ENCODE results near the gene ZNF839. TPM values are rescaled to one million over a fixed set of nuclear protein-coding genes. Genes with fewer than 3 reads are reported as not detected.

ZNF839 gene
- total and polyA plus RNA-seq, 2 experiments from 2014 or later = 8.3 to 9.8 TPM

DNA sequence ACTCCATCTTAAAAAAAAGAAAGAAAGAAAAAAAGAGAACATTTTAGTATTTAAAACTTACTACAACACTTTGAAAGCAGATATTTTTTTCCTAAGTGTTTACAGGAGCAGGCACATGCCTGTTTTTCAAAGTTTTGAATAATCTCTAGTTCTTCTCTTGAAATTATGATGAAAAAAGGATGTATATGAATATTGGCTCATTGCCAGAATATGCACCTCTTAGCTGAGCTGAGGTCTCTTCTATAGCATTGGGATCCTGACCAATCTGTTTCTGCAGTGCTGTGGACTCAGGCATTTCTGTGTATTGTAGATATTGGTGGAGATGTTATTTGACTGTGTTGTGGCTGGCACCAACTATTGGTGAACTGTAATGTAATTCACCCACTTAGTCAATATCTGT lies 58.1 kb downstream of the ZNF839 start:
- peaks cover 3% of the 10 kb centered on the region for H3K79me2 ChIP-seq
- no peak overlapping the region for H3K4me2 ChIP-seq
- no peak overlapping the region for H3K27ac ChIP-seq
- TF ChIP-seq EZH2phosphoT487 (IDR thresholded peaks at IDR 0.05; ENCODE audit: low read depth, severe bottlenecking, unreplicated experiment) (no peak), EZH2 (IDR thresholded peaks at IDR 0.05; ENCODE audit: borderline replicate concordance) (no peak)
- TF ChIP-seq, protein P1, sequence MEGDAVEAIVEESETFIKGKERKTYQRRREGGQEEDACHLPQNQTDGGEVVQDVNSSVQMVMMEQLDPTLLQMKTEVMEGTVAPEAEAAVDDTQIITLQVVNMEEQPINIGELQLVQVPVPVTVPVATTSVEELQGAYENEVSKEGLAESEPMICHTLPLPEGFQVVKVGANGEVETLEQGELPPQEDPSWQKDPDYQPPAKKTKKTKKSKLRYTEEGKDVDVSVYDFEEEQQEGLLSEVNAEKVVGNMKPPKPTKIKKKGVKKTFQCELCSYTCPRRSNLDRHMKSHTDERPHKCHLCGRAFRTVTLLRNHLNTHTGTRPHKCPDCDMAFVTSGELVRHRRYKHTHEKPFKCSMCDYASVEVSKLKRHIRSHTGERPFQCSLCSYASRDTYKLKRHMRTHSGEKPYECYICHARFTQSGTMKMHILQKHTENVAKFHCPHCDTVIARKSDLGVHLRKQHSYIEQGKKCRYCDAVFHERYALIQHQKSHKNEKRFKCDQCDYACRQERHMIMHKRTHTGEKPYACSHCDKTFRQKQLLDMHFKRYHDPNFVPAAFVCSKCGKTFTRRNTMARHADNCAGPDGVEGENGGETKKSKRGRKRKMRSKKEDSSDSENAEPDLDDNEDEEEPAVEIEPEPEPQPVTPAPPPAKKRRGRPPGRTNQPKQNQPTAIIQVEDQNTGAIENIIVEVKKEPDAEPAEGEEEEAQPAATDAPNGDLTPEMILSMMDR (IDR thresholded peaks at IDR 0.05; ENCODE audit: poor library complexity) = no peak
- H3K4me1 ChIP-seq (ENCODE audit: insufficient read depth) = no peaks in the 10 kb centered on the region
- DNase-seq (ENCODE audit: low spot score) = no peak
- no peaks in the 10 kb centered on the region for H3K9me2 ChIP-seq (replicated peaks; ENCODE audit: insufficient read depth)
- H3K9me3 ChIP-seq (ENCODE audit: low read depth) = no peaks in the 10 kb centered on the region
- H3K4me3 ChIP-seq = no peak overlapping the region
- H3K27me3 ChIP-seq = no peaks in the 10 kb centered on the region
- no peaks in the 10 kb centered on the region for H4K20me1 ChIP-seq (ENCODE audit: insufficient read depth, poor library complexity, severe bottlenecking)
- H3K36me3 ChIP-seq (replicated peaks; ENCODE audit: insufficient read depth, low read depth) = no peaks in the 10 kb centered on the region
- no peak overlapping the region for H2AFZ ChIP-seq

DNA sequence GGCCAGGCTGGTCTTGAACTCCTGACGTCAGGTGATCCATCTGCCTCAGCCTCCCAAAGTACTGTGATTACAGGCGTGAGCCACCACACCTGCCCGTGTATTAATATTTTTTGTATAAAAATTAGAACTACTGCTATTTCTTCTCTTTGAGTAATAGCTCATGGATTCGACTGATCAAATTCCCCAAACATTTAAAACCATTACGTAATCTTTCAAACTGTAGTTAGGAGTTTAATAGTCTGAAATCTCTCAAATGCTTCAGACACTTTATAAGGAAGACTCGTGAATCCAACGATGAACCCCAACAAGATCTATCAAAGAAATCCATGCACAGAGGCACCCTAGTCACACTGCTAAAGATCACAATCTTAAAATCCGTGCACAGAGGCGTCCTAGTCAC lies 59.3 kb downstream of the ZNF839 start:
- H4K20me1 ChIP-seq (ENCODE audit: insufficient read depth, poor library complexity, severe bottlenecking) = no peaks in the 10 kb centered on the region
- H3K27me3 ChIP-seq = no peaks in the 10 kb centered on the region
- no peak overlapping the region for H2AFZ ChIP-seq
- no peak for DNase-seq (ENCODE audit: low spot score)
- H3K4me2 ChIP-seq = no peak overlapping the region
- no peaks in the 10 kb centered on the region for H3K9me3 ChIP-seq (ENCODE audit: low read depth)
- H3K79me2 ChIP-seq = no peaks in the 10 kb centered on the region
- H3K9me2 ChIP-seq (replicated peaks; ENCODE audit: insufficient read depth) = no peaks in the 10 kb centered on the region
- no peak overlapping the region for H3K27ac ChIP-seq
- no peak overlapping the region for H3K4me3 ChIP-seq
- H3K36me3 ChIP-seq (replicated peaks; ENCODE audit: insufficient read depth, low read depth) = no peaks in the 10 kb centered on the region
- WGBS (ENCODE audit: low lambda C conversion rate, missing lambda C conversion rate) = 97% methylated on average over 9 of the region's 9 CpGs
- no peak for TF ChIP-seq EZH2 (IDR thresholded peaks at IDR 0.05; ENCODE audit: borderline replicate concordance)
- TF ChIP-seq, protein P1 (IDR thresholded peaks at IDR 0.05; ENCODE audit: poor library complexity) = no peak
- TF ChIP-seq EZH2phosphoT487 (IDR thresholded peaks at IDR 0.05; ENCODE audit: low read depth, severe bottlenecking, unreplicated experiment) = no peak
- no peaks in the 10 kb centered on the region for H3K4me1 ChIP-seq (ENCODE audit: insufficient read depth)

DNA sequence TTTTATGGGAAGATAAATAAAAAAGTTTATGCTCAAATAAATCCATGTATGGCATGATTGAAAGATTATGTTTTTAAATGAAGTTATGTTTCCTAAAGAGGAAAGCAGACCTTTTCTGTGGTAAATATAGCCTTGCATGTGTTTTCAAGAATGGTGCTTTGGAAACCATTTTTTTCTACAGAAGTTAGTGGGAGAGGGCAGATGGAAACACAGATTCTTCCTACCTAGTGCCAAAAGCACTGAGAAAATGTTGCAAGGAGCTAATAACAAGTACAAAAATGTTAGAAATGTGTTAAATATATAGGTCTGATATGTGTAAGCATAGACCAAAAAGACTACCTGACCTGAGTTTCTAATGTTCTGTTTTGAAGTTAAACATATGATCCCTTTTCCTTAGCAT lies 67.5 kb downstream of the ZNF839 start:
- Histone ChIP-seq H3K4me2 (no peak overlapping the region), H3K79me2 (no peaks in the 10 kb centered on the region), H2AFZ (no peak overlapping the region), H4K20me1 (ENCODE audit: insufficient read depth, poor library complexity, severe bottlenecking) (no peaks in the 10 kb centered on the region), H3K9me2 (replicated peaks; ENCODE audit: insufficient read depth) (no peaks in the 10 kb centered on the region), H3K27ac (no peak overlapping the region), H3K36me3 (replicated peaks; ENCODE audit: insufficient read depth, low read depth) (no peaks in the 10 kb centered on the region), H3K9me3 (ENCODE audit: low read depth) (no peaks in the 10 kb centered on the region), H3K4me1 (ENCODE audit: insufficient read depth) (no peaks in the 10 kb centered on the region), H3K4me3 (no peak overlapping the region), H3K27me3 (no peaks in the 10 kb centered on the region)
- TF ChIP-seq, protein P1 (IDR thresholded peaks at IDR 0.05; ENCODE audit: poor library complexity) = no peak
- TF ChIP-seq EZH2 (IDR thresholded peaks at IDR 0.05; ENCODE audit: borderline replicate concordance) = no peak
- no peak for TF ChIP-seq EZH2phosphoT487 (IDR thresholded peaks at IDR 0.05; ENCODE audit: low read depth, severe bottlenecking, unreplicated experiment)
- DNase-seq (ENCODE audit: low spot score) = no peak

DNA sequence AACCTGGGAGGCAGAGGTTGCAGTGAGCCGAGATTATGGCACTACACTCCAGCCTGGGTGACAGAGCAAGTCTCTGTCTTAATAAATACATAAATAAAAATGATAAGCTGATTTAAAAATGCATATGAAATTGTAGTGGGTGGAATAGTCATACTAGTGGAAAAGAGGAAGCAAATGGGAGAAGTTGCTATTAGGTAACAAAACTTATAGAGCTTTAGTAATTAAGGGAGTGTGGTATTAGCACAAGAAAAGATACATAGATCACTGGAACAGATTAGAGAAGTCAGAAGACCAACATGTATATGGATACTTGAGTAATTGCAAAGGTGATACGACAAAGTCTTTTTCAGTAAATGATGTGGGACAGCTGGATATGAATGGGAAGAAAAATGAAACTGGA lies 69.7 kb downstream of the ZNF839 start:
- Histone ChIP-seq H3K36me3 (replicated peaks; ENCODE audit: insufficient read depth, low read depth) (no peaks in the 10 kb centered on the region), H3K4me1 (ENCODE audit: insufficient read depth) (no peaks in the 10 kb centered on the region), H3K27ac (peak overlapping the region; percentile 69), H3K9me3 (ENCODE audit: low read depth) (no peaks in the 10 kb centered on the region), H3K4me3 (no peak overlapping the region), H4K20me1 (ENCODE audit: insufficient read depth, poor library complexity, severe bottlenecking) (no peaks in the 10 kb centered on the region), H2AFZ (no peak overlapping the region), H3K79me2 (peaks cover 2% of the 10 kb centered on the region), H3K27me3 (no peaks in the 10 kb centered on the region), H3K4me2 (no peak overlapping the region), H3K9me2 (replicated peaks; ENCODE audit: insufficient read depth) (no peaks in the 10 kb centered on the region)
- no peak for DNase-seq (ENCODE audit: low spot score)
- WGBS (ENCODE audit: low lambda C conversion rate, missing lambda C conversion rate) = 93% methylated on average over 2 of the region's 2 CpGs
- TF ChIP-seq EZH2phosphoT487 (IDR thresholded peaks at IDR 0.05; ENCODE audit: low read depth, severe bottlenecking, unreplicated experiment) (no peak), EZH2 (IDR thresholded peaks at IDR 0.05; ENCODE audit: borderline replicate concordance) (no peak)
- TF ChIP-seq, protein P1 (IDR thresholded peaks at IDR 0.05; ENCODE audit: poor library complexity) = no peak
